ENCODE results near the gene NEGR1. TPM values are rescaled to one million over a fixed set of nuclear protein-coding genes. Genes with fewer than 3 reads are reported as not detected.

Gene NEGR1
- total RNA-seq, 1 experiment from 2014 or later, result 0.05 TPM

- CTCF ChIA-PET, result no interaction called here
Observed at GRCh38 chr1:72178266-72178665, 104.1 kb downstream of the NEGR1 start.

GRCh38 chr1:72177711-72178110, 104.6 kb downstream of the NEGR1 start:
- ChIA-PET RAD21 (ENCODE audit: low non-redundant PET in 1 of 2, low total read pairs in 2 of 2, uncharacterized antibody in 2 of 2, unreplicated experiment in 2 of 2) (no interaction called here), CTCF (no interaction called here), POLR2A (no interaction called here)
- TF ChIP-seq SRF (IDR thresholded peaks at IDR 0.05; ENCODE audit: low read depth) (no peak), SP1 (IDR thresholded peaks at IDR 0.05; ENCODE audit: low read depth) (no peak), RAD21 (IDR thresholded peaks at IDR 0.05; ENCODE audit: low read depth) (no peak), CTCF (IDR thresholded peaks at IDR 0.05 in 2 of 3, conservative IDR thresholded peaks at IDR 0.05 in 1 of 3; ENCODE audit: borderline replicate concordance in 1 of 3, insufficient read depth in 1 of 3, low read depth in 2 of 3, low read length in 2 of 3) (no peak), EGR1 (IDR thresholded peaks at IDR 0.05; ENCODE audit: low read depth) (no peak), ZNF274 (IDR thresholded peaks at IDR 0.05; ENCODE audit: low read depth, low read length) (no peak), REST (IDR thresholded peaks at IDR 0.05; ENCODE audit: low read depth) (no peak), ATF3 (IDR thresholded peaks at IDR 0.05) (no peak), ZBTB33 (IDR thresholded peaks at IDR 0.05; ENCODE audit: extremely low read depth, insufficient replicate concordance, low read length) (no peak), FOSL1 (IDR thresholded peaks at IDR 0.05; ENCODE audit: low read depth) (no peak)
- BruUV-seq (replicated peaks), result no TSS peak
- Histone ChIP-seq H3K9ac (ENCODE audit: low read length) (no peak overlapping the region), H3K9me2 (ENCODE audit: insufficient read depth) (no peaks in the 10 kb centered on the region), H2AFZ (ENCODE audit: low read depth, low read length, poor library complexity, severe bottlenecking) (no peak overlapping the region), H3K79me2 (ENCODE audit: insufficient read depth, low read length) (no peaks in the 10 kb centered on the region), H3K4me3 (replicated peaks in 1 of 2; ENCODE audit: low read depth in 1 of 2, low read length in 2 of 2) (no peak overlapping the region), H3K4me2 (ENCODE audit: low read length) (no peak overlapping the region), H4K20me1 (ENCODE audit: insufficient read depth) (no peaks in the 10 kb centered on the region), H3K27ac (ENCODE audit: low read depth, low read length) (no peak overlapping the region), H3K9me3 (ENCODE audit: control insufficient read depth in 1 of 2, insufficient read depth in 1 of 2, low read depth in 1 of 2, low read length in 2 of 2) (peaks cover 4 to 9% of the 10 kb centered on the region in 2 experiments; a peak in 2 of 4 replicates), H3K4me1 (ENCODE audit: control insufficient read depth in 1 of 2, insufficient read depth in 2 of 2, low read length in 2 of 2) (no peaks in the 10 kb centered on the region), H3K27me3 (ENCODE audit: insufficient read depth, low read length) (no peaks in the 10 kb centered on the region), H3K36me3 (ENCODE audit: control insufficient read depth in 1 of 2, insufficient read depth in 2 of 2, low read length in 2 of 2) (no peaks in the 10 kb centered on the region)
- intact Hi-C loops (cut with micrococcal nuclease), result no loop called here
- ATAC-seq (no peak), DNase-seq (ENCODE audit: low read depth, low spot score) (no peak)

More at GRCh38 chr1:72178266-72178665, 104.1 kb downstream of the NEGR1 start:
- Histone ChIP-seq H3K4me3 (replicated peaks in 1 of 2; ENCODE audit: low read depth in 1 of 2, low read length in 2 of 2) (no peak overlapping the region), H3K27ac (ENCODE audit: low read depth, low read length) (no peak overlapping the region), H3K9ac (ENCODE audit: low read length) (no peak overlapping the region), H2AFZ (ENCODE audit: low read depth, low read length, poor library complexity, severe bottlenecking) (no peak overlapping the region), H3K27me3 (ENCODE audit: insufficient read depth, low read length) (no peaks in the 10 kb centered on the region), H4K20me1 (ENCODE audit: insufficient read depth) (no peaks in the 10 kb centered on the region), H3K36me3 (ENCODE audit: control insufficient read depth in 1 of 2, insufficient read depth in 2 of 2, low read length in 2 of 2) (no peaks in the 10 kb centered on the region), H3K9me2 (ENCODE audit: insufficient read depth) (no peaks in the 10 kb centered on the region), H3K9me3 (ENCODE audit: control insufficient read depth in 1 of 2, insufficient read depth in 1 of 2, low read depth in 1 of 2, low read length in 2 of 2) (peaks cover 0 to 9% of the 10 kb centered on the region in 2 experiments; a peak in 2 of 4 replicates), H3K79me2 (ENCODE audit: insufficient read depth, low read length) (no peaks in the 10 kb centered on the region), H3K4me2 (ENCODE audit: low read length) (no peak overlapping the region), H3K4me1 (ENCODE audit: control insufficient read depth in 1 of 2, insufficient read depth in 2 of 2, low read length in 2 of 2) (no peaks in the 10 kb centered on the region)
- intact Hi-C loops (cut with micrococcal nuclease), result no loop called here
- ATAC-seq, result no peak
- no TSS peak for BruUV-seq (replicated peaks)
- DNase-seq (ENCODE audit: low read depth, low spot score), result no peak
- ChIA-PET RAD21 (ENCODE audit: low non-redundant PET in 1 of 2, low total read pairs in 2 of 2, uncharacterized antibody in 2 of 2, unreplicated experiment in 2 of 2) (no interaction called here), POLR2A (no interaction called here)
- TF ChIP-seq EZH2 (IDR thresholded peaks at IDR 0.05), result no peak
- TF ChIP-seq POLR2AphosphoS5 (IDR thresholded peaks at IDR 0.05; ENCODE audit: low read depth, low read length), result no peak
